HG02623 (cell line): ENCODE measurements around the gene TGFB1.
"Not testable (repeated sequence)": the region's sequence is repeated elsewhere in the genome, so short reads cannot be mapped to it uniquely, and the experiment has no call there.

Source experiments
- ATAC-seq: cut with Tn5 transposase; IDR thresholded peaks from one replicate; pipeline ENCODE4 v1.9.1; 2021; ENCODE audit warnings: moderate library complexity; ENCODE audit not compliant: unreplicated experiment

Gene TGFB1

DNA sequence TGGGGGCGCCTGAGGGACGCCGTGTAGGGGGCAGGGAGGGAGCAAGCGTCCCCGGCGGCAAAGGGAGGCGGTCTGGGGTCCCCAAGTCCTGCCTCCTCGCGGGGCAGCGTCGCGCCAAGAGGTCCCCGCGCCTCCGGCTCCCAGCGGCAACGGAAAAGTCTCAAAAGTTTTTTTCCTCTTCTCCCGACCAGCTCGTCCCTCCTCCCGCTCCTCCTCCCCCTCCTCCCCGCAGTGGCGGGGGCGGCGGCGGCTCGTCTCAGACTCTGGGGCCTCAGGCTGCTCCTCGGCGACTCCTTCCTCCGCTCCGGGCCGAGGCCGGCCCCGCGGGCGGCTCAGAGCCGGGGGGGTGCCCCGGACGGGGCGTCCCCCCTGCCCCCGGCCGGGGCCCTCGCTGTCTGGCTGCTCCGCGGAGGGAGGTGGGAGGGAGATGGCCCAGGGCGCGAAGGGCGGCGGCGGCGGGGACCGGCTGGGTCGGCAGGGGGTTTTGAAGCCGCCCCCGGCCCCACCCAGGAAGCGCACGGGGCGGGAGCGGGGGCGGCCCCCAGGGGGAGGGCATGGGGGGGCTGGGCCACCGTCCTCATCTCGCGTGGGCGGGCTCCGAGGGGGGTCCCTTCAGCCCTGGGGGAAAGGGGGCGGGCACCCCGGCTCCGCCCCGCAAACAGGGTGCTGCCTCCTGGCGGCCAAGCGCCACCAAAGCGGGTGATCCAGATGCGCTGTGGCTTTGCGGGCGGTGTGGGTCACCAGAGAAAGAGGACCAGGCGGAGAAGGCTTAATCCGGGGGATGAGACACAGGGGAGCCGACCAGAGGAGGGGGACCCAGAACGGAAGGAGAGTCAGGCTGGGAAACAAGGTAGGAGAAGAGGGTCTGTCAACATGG, at the start of gene TGFB1:
TGFB1 (minus strand) TSS at position 457 of the 877 bp plus-strand sequence. CDS start 878 bp downstream, outside the sequence.
- ATAC-seq = peak; percentile 39

DNA sequence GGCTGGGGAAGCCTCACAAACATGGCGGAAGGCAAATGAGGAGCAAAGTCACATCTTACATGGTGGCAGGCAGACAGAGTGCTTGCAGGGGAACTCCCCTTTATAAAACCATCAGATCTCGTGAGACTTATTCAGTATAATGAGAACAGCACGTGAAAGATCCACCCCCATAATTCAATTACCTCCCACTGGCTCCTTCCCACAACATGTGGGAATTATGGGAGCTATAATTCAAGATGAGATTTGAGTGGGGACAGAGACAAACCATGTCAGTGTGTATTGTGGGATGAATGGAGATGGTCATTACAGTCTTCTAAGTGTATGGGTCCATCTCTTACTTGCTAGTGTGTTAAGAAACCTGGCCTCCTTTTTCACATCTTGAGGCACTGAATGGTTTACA, 48.3 kb upstream of the TGFB1 start:
- no peak for ATAC-seq

DNA sequence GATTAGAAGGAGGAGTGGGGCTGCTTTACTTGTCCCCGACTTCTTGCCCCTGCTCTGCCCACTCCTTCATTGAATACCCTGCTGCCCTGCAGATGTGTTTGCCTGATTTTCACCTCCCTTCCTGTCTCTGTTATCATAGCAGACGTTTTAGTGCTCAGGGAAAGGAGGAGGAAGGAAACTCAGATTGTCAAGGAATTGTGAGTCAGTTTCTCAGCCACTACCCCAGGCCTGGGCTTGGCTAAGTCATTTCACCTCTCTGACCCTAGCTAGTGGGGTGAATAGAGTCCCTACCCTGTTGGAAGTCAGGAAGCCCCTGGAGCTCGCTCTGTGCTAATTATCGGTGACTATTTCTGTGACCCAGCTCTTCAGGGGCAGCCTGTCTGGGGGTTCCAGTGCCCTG, 47.8 kb upstream of the TGFB1 start:
- ATAC-seq = no peak

DNA sequence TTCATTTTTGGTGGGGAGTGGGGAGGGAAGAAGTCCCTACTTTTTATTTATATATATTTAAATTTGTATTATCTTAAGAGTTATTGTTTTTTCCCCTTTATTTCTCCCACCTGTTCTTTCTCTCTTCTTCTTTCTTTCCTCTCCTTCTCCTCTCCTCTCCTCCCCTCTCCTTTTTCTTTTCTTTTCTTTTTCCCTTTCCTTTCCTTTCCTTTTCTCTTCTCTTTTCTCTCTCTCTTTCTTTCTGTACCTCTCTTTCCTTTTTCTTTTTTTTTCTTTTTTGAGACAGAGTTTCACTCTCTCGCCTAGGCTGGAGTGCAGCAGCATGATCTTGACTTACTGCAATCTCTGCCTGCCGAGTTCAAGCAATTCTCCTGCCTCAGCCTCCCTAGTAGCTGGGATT, 45.8 kb upstream of the TGFB1 start:
- ATAC-seq = no peak

DNA sequence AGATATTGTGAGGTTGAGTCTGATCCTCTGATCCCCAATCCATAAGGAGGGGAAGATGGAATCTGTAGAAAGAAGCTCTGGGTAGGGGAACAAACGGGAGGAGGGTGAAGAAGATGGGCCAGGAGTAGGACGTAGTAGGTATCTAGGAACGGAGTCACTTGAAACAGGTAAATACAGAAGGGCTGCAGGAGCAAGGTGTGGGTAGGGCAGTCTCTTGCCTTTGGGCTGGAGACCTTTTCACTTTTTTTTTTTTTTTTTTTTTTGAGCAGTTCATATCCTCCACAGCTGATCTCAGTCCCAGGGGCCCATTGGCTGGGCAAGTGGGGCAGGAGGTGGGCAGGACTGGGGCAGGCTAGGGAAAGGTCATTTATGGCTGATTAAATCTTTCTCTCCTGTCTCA, 45.4 kb upstream of the TGFB1 start:
- no peak for ATAC-seq

DNA sequence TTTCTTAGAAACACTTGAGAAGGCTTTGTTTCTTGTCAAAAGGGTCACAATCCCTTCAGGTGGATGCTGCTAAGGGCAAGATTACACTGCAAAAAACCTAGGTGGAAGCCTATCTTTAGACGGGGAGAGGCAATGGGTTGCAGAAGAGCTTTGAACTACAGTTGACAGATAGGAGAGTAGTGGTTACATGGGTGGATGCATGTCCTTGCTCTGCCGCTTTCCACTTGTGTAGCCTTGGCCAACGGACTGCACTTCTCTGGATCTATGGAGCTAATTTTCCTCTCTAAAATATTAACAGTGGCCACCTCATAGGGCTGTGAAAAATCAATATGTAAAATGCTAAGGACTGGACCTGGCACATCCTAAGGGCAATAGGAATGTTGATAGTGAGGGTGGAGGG, 44.9 kb upstream of the TGFB1 start:
- ATAC-seq = no peak

DNA sequence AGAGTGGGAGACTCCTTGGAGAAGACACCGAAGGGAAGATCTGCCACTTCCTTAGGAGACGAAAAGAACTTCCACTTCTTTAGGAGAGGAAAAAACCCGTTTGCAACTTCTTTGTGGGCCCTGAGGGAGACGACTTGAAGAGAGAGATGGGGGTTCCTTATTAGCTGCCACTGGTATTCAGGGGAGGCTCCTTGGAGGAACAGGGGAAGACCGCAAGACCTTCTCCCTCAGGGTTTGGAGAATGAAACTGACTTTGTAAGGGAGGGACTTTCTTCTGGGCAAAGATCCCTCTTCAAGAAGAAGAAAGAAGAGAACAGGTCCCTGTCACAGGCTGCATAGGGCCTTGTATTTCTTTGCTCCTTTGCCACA, 44.3 kb upstream of the TGFB1 start:
- ATAC-seq = no peak

DNA sequence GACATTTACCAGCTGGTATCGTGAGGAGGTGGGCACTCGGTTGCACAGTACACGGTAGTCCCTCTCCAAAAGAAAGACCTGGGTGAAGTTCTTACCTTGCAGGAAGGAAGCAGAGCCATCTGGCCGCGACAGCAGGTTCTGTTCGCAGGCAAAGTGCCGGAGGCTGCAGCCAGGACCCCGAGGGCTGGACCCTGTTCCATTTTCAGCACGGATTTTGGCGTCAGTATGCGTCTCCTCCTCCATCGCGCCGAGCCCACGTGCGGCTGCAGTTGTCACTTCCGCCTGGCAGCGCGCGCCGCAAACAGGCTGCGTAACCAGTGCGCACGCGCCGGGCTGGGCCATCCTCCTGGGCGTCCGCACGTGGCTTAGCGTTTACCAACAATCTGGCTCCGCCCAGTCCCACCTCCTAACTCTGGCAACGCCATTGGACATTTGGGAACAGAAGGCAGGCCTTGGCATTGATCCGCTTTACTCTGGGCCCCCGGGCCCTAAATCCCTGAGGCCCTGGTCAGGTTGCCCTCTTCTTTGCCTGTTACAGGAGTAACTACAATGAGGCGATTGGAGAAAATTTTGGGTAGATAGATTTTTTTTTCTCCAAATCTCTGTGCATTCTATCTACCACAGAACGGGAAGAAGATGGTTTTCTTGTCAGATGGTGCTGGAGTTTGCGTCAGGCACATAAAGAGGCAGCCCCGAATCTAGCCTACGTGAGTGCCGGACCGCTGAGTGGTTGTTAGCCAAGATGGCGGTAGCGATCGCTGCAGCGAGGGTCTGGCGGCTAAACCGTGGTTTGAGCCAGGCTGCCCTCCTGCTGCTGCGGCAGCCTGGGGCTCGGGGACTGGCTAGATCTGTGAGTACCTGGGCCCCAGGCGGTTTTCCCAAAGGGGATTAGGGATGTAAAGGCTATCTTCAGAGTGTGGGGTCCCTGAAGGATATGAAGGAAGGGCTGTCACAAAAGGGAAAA, 43.6 kb upstream of the TGFB1 start, which contains the start of the genes BCKDHA and EXOSC5:
BCKDHA (plus strand) TSS at position 733 of the 964 bp plus-strand sequence; CDS start at position 743, 10 bp downstream.
EXOSC5 (minus strand) TSS at position 274 of the 964 bp plus-strand sequence; CDS start at position 243, 31 bp downstream.
- ATAC-seq = peak; percentile 85

DNA sequence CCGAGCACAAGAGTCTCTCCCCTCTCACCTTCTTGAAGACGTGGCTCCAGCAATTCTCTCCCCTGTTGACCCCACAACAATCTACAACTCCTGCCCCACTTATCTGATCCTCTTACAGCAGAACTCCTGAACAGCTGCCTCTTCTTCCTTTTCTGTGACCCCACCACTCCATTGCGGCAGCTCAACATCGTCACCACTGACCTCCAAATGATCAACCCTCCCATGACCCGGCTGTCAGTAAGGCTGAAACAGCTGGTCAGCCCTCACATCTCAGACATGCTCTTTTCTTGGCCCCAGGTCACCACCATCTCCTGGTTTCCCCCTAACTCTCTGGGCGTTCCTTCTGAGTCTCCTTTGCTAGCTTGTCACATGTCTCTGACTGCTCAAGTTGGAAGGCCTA, 41.6 kb upstream of the TGFB1 start:
- ATAC-seq = no peak

DNA sequence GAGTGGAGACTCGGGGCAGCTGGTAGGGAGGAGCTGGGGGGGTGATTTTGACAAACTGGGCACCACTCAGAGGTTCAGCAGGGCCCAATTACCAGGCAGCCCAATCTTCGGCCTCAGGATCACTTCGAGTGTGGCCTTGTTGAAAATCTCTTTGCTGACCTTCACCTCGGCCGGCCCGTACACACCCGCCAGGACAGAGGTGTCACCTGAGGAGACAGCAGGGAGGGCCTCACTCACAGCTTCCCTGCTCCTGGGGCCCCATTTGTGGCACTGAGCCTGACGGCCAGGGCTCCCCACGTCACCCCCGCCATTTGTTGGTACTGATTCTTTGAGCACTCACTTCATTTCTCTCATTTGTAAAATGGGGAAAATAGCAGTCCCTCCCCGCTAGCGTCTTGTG, 39.1 kb upstream of the TGFB1 start:
- no peak for ATAC-seq

DNA sequence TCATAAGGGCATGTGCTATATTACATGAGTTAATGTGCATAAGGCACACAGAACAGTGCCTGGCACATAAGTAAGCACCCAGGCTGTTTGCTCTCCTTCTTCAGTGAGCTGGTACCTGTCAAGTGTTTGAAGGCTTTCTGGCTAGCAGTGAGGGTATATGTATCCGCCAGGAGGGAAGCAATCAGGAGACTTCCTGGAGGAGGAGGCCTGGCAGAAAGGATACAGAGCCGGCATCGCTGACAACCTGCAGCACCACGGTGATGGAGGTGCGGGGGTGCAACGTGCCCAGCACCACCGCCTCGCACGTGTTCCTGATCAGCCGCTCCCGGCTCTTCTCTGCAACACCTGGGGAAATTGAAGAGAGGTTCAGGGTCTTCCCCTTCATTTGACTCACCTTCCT, 37.9 kb upstream of the TGFB1 start:
- ATAC-seq = no peak

DNA sequence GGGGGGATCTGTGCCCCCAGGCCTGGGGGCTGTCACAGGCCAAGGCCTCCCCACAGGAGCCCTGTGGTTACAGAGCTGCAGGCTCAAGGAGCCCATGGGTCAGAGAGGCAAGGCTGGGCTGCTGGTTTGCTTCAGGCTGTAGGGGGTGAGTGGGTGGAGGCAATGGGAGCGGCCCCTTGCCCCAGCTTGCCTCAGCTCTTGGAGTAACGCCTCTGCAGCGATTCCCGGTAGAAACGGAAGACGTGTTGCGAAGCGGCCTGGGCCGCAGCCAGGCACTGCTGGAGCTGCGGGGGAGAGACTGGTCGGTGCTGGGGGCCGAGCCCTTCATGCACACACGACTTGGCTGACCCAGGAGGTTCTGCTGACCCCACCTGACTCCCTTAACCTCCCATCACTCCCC, 32.7 kb upstream of the TGFB1 start:
- no peak for ATAC-seq

DNA sequence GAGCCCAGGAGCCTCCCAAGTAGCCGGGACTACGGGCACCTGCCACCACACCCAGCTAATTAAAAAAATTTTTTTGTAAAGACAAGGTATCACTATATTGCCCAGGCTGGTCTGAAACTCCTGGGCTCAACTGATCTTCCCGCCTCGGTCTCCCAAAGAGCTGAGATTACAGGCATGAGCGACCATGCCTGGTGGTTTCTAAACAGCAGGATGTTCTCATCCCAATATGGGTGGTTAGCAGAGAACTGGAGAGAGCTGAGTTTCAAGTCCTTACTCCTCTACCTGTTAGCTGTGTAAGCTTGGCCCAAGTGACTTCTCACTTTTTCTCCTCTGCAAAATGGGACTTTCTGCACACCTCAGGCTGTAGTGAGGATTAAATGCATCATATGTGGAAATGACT, 30.6 kb upstream of the TGFB1 start:
- ATAC-seq = no peak

DNA sequence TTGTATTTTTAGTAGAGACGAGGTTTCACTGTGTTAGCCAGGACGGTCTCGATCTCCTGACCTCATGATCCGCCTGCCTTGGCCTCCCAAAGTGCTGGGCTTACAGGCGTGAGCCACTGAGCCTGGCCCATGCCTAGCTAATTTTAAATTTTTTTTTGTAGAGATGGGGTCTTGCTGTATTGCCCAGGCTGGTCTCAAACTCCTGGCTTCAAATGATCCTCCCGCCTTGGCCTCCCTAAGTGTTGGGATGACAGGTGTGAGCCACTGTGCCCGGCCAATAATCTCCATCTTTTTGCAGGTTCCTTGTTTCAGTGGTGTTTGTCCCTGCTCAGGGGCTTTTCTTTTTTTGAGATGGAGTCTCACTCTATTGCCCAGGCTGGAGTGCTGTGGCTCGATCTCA, 27.8 kb upstream of the TGFB1 start:
- ATAC-seq = not testable (repeated sequence)

DNA sequence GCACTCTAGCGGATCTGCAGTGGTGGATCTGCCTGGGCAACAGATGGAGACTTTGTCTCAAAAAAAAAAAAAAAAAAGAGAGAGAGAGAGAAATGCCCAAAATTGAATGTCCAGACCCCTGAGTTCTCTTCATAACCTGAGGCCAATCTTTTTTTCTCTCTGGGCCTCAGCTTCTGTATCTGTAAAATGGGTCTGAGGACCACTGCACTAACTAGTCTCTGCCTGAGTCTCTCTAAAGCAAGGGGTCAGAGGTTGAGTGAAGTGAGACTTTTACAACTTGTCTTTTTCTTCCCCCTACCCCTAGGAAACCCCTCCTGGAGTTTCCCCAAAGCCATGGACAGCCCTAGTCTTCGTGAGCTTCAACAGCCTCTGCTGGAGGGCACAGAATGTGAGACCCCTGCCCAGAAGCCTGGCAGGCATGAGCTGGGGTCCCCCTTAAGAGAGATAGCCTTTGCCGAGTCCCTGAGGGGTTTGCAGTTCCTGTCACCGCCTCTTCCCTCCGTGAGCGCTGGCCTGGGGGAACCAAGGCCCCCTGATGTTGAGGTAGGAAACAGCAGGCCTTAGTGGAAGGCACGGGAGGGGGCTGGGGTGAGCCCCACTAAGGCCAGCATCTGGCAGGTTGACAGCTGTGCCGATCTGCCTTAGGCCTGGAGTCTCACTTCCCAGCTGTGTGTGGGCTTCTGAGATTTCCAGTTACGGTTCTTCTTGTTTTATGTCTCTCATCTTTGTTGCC, 24.4 kb upstream of the TGFB1 start:
- ATAC-seq = no peak

DNA sequence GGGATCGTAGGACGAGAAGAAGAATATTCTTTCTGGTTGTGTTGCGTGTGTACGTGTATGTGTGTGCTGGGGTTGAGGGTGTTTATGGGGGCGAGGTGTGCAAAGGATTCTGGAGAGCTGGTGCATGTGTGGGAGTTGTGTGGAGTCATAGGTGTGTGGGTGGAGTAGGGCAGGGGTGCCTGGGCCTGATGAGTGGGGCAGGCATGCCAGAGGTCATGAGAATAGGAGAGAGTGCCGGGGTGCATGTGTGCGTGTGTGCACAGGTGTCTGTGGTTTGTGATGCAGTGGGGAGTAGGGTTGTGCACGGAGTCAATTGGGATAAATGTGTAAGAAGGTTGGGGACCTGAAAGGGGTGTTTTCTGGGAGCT, 23.3 kb upstream of the TGFB1 start:
- ATAC-seq = no peak

DNA sequence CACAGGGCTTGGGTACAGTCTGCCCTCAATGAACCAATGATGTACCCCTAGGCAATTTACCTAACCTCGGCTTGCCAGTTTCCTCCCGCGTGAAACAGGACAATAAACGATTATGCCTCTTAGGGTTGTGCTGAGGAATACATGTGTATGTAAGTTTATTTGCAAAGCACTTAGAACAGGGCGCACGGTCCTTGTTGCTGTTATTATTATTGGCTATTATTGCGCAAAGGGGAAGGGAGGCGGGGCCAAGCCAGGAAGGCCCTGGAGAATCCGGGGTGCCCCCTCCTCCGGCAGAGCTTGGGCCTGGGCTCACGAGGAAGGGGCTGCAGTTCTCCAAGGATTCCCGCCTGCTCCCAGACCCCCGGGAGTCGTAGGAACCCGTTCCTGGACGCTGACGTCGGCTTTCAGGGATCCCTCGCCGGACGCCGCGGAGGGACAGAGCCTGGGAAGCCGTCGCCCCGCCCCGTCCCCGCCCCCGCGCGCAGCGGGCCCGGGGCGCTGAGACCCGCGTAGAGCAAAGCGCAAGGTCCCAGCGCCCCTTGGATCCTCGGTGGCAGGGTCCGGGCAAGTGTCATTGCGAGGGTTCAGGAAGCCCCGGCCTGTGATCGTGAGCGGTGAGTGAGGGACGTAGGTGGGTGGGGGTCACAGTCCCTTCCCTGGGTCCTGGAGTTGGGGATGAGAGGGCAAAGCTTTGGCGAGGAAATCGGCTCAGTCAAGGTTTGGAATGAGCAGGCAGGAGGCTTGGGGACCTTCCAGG, 22.7 kb upstream of the TGFB1 start, which contains the start of gene TMEM91:
TMEM91 (plus strand) TSS at position 293 of the 757 bp plus-strand sequence. CDS start 1,777 bp downstream, outside the sequence.
- ATAC-seq = no peak

DNA sequence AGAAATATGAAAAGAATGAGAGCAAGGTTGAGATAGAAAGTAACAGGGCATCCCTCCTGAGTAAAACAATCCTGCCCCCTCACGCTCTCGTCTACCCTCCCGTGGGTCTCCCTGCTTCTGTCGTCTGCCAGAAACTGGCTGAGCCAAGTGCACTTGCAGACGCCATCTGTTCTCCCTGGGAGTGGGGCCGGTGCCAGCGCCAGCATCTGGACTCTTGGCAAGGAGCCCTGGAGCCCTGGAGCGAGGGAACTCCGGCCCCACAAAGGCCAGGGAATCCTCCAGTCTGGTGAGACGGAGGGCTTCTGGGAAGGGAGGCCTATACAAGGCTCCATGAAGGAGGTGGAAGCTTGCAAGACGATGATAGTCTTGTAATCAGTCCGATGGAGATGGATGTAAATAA, 20.3 kb upstream of the TGFB1 start:
- ATAC-seq = no peak

DNA sequence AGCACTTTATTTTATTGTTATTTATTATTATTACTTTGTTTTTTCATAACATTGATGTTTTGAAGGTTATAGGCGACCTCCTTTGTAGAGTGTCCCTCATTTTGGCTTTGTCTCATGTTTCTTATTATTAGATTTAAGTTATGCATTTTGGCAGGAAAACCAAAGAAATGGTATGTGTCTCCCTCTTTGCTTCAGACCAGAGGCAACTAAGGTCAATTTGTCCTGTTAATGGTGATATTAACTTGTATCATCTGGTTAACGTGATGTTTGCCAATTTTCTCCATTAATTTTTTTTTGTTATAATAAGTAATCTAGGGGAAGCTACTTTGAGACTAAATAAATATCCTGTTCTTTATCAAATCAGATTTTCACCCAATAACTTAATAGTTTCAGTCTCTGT, 18.8 kb upstream of the TGFB1 start:
- ATAC-seq = no peak

DNA sequence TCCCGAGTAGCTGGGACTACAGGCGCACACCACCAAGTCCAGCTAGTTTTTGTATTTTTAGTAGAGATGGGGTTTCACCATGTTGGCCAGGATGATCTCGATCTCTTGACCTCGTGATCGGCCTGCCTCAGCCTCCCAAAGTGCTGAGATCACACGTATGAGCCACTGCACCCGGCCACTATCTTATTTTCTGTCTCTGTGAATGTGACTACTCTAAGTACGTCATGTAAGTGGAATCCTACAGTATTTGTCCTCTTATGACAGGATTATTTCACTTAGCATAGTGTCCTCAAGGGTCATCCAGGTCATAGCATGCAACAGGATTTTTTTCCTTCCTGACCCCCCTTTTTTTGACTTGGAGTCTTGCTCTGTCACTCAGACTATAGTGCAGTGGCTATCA, 17.8 kb upstream of the TGFB1 start:
- ATAC-seq = no peak
